ENCODE results near the gene SPATA3. TPM values are rescaled to one million over a fixed set of nuclear protein-coding genes. Genes with fewer than 3 reads are reported as not detected.

Gene SPATA3
- total and polyA plus RNA-seq, 2 of the 8 experiments (the other 6 are each of a cell fraction or from before 2014, with no cell fraction given) = not detected

DNA sequence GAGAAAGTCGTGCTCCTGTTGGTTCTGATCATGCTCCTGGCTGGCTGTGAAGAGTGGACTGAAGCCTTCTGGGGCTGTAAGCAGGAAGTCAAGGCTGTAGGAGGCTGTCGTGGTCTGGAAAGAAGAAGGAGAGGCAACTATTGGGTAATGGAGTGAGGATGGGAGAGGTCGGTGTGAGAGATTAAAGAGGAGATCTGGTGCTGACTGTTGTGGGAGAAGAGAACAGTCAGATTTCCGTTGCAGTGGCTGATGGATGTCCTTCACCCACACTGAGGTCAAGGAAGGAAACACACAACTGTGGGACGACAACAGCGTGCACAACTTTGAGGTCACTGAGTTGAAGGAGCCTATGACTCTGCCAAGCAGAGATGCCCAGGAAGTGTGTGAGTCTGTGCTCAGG lies 57.9 kb downstream of the SPATA3 start (continued):
- TF ChIP-seq, protein P1, sequence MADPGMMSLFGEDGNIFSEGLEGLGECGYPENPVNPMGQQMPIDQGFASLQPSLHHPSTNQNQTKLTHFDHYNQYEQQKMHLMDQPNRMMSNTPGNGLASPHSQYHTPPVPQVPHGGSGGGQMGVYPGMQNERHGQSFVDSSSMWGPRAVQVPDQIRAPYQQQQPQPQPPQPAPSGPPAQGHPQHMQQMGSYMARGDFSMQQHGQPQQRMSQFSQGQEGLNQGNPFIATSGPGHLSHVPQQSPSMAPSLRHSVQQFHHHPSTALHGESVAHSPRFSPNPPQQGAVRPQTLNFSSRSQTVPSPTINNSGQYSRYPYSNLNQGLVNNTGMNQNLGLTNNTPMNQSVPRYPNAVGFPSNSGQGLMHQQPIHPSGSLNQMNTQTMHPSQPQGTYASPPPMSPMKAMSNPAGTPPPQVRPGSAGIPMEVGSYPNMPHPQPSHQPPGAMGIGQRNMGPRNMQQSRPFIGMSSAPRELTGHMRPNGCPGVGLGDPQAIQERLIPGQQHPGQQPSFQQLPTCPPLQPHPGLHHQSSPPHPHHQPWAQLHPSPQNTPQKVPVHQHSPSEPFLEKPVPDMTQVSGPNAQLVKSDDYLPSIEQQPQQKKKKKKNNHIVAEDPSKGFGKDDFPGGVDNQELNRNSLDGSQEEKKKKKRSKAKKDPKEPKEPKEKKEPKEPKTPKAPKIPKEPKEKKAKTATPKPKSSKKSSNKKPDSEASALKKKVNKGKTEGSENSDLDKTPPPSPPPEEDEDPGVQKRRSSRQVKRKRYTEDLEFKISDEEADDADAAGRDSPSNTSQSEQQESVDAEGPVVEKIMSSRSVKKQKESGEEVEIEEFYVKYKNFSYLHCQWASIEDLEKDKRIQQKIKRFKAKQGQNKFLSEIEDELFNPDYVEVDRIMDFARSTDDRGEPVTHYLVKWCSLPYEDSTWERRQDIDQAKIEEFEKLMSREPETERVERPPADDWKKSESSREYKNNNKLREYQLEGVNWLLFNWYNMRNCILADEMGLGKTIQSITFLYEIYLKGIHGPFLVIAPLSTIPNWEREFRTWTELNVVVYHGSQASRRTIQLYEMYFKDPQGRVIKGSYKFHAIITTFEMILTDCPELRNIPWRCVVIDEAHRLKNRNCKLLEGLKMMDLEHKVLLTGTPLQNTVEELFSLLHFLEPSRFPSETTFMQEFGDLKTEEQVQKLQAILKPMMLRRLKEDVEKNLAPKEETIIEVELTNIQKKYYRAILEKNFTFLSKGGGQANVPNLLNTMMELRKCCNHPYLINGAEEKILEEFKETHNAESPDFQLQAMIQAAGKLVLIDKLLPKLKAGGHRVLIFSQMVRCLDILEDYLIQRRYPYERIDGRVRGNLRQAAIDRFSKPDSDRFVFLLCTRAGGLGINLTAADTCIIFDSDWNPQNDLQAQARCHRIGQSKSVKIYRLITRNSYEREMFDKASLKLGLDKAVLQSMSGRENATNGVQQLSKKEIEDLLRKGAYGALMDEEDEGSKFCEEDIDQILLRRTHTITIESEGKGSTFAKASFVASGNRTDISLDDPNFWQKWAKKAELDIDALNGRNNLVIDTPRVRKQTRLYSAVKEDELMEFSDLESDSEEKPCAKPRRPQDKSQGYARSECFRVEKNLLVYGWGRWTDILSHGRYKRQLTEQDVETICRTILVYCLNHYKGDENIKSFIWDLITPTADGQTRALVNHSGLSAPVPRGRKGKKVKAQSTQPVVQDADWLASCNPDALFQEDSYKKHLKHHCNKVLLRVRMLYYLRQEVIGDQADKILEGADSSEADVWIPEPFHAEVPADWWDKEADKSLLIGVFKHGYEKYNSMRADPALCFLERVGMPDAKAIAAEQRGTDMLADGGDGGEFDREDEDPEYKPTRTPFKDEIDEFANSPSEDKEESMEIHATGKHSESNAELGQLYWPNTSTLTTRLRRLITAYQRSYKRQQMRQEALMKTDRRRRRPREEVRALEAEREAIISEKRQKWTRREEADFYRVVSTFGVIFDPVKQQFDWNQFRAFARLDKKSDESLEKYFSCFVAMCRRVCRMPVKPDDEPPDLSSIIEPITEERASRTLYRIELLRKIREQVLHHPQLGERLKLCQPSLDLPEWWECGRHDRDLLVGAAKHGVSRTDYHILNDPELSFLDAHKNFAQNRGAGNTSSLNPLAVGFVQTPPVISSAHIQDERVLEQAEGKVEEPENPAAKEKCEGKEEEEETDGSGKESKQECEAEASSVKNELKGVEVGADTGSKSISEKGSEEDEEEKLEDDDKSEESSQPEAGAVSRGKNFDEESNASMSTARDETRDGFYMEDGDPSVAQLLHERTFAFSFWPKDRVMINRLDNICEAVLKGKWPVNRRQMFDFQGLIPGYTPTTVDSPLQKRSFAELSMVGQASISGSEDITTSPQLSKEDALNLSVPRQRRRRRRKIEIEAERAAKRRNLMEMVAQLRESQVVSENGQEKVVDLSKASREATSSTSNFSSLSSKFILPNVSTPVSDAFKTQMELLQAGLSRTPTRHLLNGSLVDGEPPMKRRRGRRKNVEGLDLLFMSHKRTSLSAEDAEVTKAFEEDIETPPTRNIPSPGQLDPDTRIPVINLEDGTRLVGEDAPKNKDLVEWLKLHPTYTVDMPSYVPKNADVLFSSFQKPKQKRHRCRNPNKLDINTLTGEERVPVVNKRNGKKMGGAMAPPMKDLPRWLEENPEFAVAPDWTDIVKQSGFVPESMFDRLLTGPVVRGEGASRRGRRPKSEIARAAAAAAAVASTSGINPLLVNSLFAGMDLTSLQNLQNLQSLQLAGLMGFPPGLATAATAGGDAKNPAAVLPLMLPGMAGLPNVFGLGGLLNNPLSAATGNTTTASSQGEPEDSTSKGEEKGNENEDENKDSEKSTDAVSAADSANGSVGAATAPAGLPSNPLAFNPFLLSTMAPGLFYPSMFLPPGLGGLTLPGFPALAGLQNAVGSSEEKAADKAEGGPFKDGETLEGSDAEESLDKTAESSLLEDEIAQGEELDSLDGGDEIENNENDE (IDR thresholded peaks at IDR 0.05; ENCODE audit: insufficient replicate concordance, low read length) = no peak
- no peak for TF ChIP-seq NRF1 (IDR thresholded peaks at IDR 0.05; ENCODE audit: low read depth, low read length)
- no peak for TF ChIP-seq GTF2F1 (IDR thresholded peaks at IDR 0.05; ENCODE audit: borderline replicate concordance, low read depth, low read length)
- no peak for TF ChIP-seq TEAD4 (IDR thresholded peaks at IDR 0.05; ENCODE audit: low read depth, low read length)
- TF ChIP-seq EZH2 (IDR thresholded peaks at IDR 0.05; ENCODE audit: low read depth, low read length, severe bottlenecking) = no peak
- no peak for TF ChIP-seq CBX5 (IDR thresholded peaks at IDR 0.05; ENCODE audit: low read depth, low read length)
- no peak for TF ChIP-seq CBX8 (IDR thresholded peaks at IDR 0.05; ENCODE audit: borderline replicate concordance, low read depth, low read length)
- TF ChIP-seq EP300 (IDR thresholded peaks at IDR 0.05; ENCODE audit: borderline replicate concordance in 1 of 2, low read depth in 2 of 2, low read length in 2 of 2) = no peak
- no peak for TF ChIP-seq POU5F1 (IDR thresholded peaks at IDR 0.05; ENCODE audit: low read depth, low read length)
- no peak for TF ChIP-seq BRCA1 (IDR thresholded peaks at IDR 0.05; ENCODE audit: low read depth, low read length)
- TF ChIP-seq KDM4A (IDR thresholded peaks at IDR 0.05; ENCODE audit: low read depth, low read length, severe bottlenecking) = no peak
- no peak for TF ChIP-seq FOSL1 (IDR thresholded peaks at IDR 0.05; ENCODE audit: insufficient read depth, low read depth, low read length)
